Stimulated activated CD8-positive, alpha-beta memory T cell treated with anti-CD3 and anti-CD28 coated beads, Interleukin-4, amount 100 ng/mL, for 48 hours (primary cell): ENCODE measurements around the gene ZNF516.

Experiments
- DNase-seq: peaks from one replicate; pipeline ENCODE4 v3.0.0-alpha.2; 2020

Gene ZNF516

GRCh38 chr18:76358774-76359173 lies 136.3 kb downstream of the ZNF516 start:
- no peak for DNase-seq

GRCh38 chr18:76357585-76358260 lies 137.3 kb downstream of the ZNF516 start:
- no peak for DNase-seq

GRCh38 chr18:76357174-76357573 lies 137.9 kb downstream of the ZNF516 start:
- DNase-seq: no peak

GRCh38 chr18:76356666-76357065 lies 138.4 kb downstream of the ZNF516 start:
- no peak for DNase-seq

- DNase-seq: no peak
Observed at GRCh38 chr18:76354348-76354747, 140.7 kb downstream of the ZNF516 start.

- no peak for DNase-seq
Observed at GRCh38 chr18:76353500-76353899, 141.5 kb downstream of the ZNF516 start.

- no peak for DNase-seq
Observed at GRCh38 chr18:76353046-76353445, 142.0 kb downstream of the ZNF516 start.

GRCh38 chr18:76351961-76352581 lies 143.0 kb downstream of the ZNF516 start:
- DNase-seq: no peak

- DNase-seq: no peak
Observed at GRCh38 chr18:76350134-76351025, 144.7 kb downstream of the ZNF516 start.

GRCh38 chr18:76349067-76349715 lies 145.9 kb downstream of the ZNF516 start:
- DNase-seq: peak; percentile 81

- no peak for DNase-seq
Observed at GRCh38 chr18:76348267-76349066, 146.6 kb downstream of the ZNF516 start.

- no peak for DNase-seq
Observed at GRCh38 chr18:76347341-76347740, 147.7 kb downstream of the ZNF516 start.

GRCh38 chr18:76346490-76347130 lies 148.4 kb downstream of the ZNF516 start:
- no peak for DNase-seq

GRCh38 chr18:76345901-76346300 lies 149.1 kb downstream of the ZNF516 start:
- no peak for DNase-seq

- no peak for DNase-seq
Observed at GRCh38 chr18:76343938-76344569, 151.0 kb downstream of the ZNF516 start.

GRCh38 chr18:76340410-76340809 lies 154.6 kb downstream of the ZNF516 start:
- no peak for DNase-seq

- no peak for DNase-seq
Observed at GRCh38 chr18:76339246-76339620, 155.8 kb downstream of the ZNF516 start.

- no peak for DNase-seq
Observed at GRCh38 chr18:76338619-76339245, 156.3 kb downstream of the ZNF516 start.

GRCh38 chr18:76338088-76338487 lies 157.0 kb downstream of the ZNF516 start:
- DNase-seq: no peak

- DNase-seq: no peak
Observed at GRCh38 chr18:76335859-76336640, 159.0 kb downstream of the ZNF516 start.
